ENCODE results near the gene VWA1.

DNA sequence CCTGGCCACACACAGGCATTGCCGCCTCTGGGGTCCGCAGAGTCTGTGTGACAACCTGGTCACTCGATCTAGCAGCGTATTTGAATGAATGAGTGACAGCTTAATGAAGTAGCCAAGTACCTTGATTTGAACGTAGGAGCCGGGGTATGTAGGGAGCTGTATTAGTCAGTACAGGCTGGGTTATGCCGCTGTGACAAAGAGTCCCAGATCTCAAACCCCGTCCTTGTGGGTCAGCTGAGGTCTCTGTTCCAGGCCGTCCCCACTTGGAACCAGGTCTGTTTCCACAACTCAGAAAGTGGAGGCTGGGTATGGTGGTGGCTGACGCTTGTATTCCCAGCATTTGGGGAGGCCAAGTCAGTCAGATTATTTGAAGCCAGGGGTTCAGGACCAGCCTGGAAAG lies 56.1 kb downstream of the VWA1 start:
- TF ChIP-seq, protein P1, sequence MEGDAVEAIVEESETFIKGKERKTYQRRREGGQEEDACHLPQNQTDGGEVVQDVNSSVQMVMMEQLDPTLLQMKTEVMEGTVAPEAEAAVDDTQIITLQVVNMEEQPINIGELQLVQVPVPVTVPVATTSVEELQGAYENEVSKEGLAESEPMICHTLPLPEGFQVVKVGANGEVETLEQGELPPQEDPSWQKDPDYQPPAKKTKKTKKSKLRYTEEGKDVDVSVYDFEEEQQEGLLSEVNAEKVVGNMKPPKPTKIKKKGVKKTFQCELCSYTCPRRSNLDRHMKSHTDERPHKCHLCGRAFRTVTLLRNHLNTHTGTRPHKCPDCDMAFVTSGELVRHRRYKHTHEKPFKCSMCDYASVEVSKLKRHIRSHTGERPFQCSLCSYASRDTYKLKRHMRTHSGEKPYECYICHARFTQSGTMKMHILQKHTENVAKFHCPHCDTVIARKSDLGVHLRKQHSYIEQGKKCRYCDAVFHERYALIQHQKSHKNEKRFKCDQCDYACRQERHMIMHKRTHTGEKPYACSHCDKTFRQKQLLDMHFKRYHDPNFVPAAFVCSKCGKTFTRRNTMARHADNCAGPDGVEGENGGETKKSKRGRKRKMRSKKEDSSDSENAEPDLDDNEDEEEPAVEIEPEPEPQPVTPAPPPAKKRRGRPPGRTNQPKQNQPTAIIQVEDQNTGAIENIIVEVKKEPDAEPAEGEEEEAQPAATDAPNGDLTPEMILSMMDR (IDR thresholded peaks at IDR 0.05) = no peak
- TF ChIP-seq POLR2A (IDR thresholded peaks at IDR 0.05) = no peak
